GM23338 (cell line): ENCODE results near the gene TSC2. TPM values are rescaled to one million over a fixed set of nuclear protein-coding genes. Genes with fewer than 3 reads are reported as not detected.

Source experiments
- ATAC-seq: fragments of 200-7000 bp; cut with Tn5 transposase; 3 replicates; pipeline ENCODE4 v1.9.1; 2020
- DNase-seq: peaks from one replicate; pipeline ENCODE4 v3.0.0-alpha.2; 2015; ENCODE audit warnings: low spot score
- H2AFZ ChIP-seq: fragments of 200-600 bp; sonication (generic); 2 replicates; pipeline ENCODE4 v1.8.0; 2016; ENCODE audit warnings: antibody characterized with exemption, mild to moderate bottlenecking, moderate library complexity
- H3F3A ChIP-seq: fragments of 200-600 bp; sonication (generic); replicated peaks from 2 replicates; pipeline ENCODE4 v1.8.0; 2017; ENCODE audit warnings: antibody characterized with exemption, mixed run types, low read depth
- H3K27ac ChIP-seq: fragments of 200-600 bp; sonication (generic); 2 replicates; pipeline ENCODE4 v1.6.1; 2016; ENCODE audit warnings: low read depth
- H3K27me3 ChIP-seq: fragments of 200-600 bp; sonication (generic); 2 replicates; pipeline ENCODE4 v1.8.0; 2016; ENCODE audit warnings: mild to moderate bottlenecking, mixed run types, moderate library complexity; ENCODE audit not compliant: insufficient read depth
- H3K36me3 ChIP-seq: fragments of 200-600 bp; sonication (generic); 2 replicates; pipeline ENCODE4 v1.8.0; 2016; ENCODE audit warnings: mild to moderate bottlenecking; ENCODE audit not compliant: insufficient read depth
- H3K4me1 ChIP-seq: fragments of 200-600 bp; sonication (generic); 2 replicates; pipeline ENCODE4 v1.8.0; 2016; ENCODE audit warnings: mild to moderate bottlenecking, moderate library complexity; ENCODE audit not compliant: insufficient read depth
- H3K4me2 ChIP-seq: fragments of 200-600 bp; sonication (generic); 2 replicates; pipeline ENCODE4 v1.7.1; 2017; ENCODE audit warnings: mixed run types
- H3K4me3 ChIP-seq: fragments of 200-600 bp; sonication (generic); 2 replicates; pipeline ENCODE4 v1.6.1; 2016; ENCODE audit warnings: mixed run types
- H3K79me2 ChIP-seq: fragments of 200-600 bp; sonication (generic); replicated peaks from 2 replicates; pipeline ENCODE4 v1.8.0; 2017; ENCODE audit warnings: mild to moderate bottlenecking; ENCODE audit not compliant: insufficient read depth
- H3K9me2 ChIP-seq: fragments of 200-600 bp; sonication (generic); 2 replicates; pipeline ENCODE4 v1.8.0; 2017; ENCODE audit not compliant: insufficient read depth
- H4K20me1 ChIP-seq: fragments of 200-600 bp; sonication (generic); replicated peaks from 2 replicates; pipeline ENCODE4 v1.8.0; 2017; ENCODE audit warnings: mild to moderate bottlenecking; ENCODE audit not compliant: insufficient read depth
- H3K27ac Mint-ChIP-seq: 2 replicates; pipeline ENCODE4 v1.8.0; 2020; ENCODE audit warnings: inconsistent platforms, mild to moderate bottlenecking, moderate library complexity, mixed read lengths
- H3K27me3 Mint-ChIP-seq: 3 replicates; pipeline ENCODE4 v1.8.0; 2022; ENCODE audit warnings: low read depth, mild to moderate bottlenecking, moderate library complexity, mixed read lengths, inconsistent platforms; ENCODE audit not compliant: insufficient read depth, poor library complexity
- H3K36me3 Mint-ChIP-seq: 3 replicates; pipeline ENCODE4 v1.8.0; 2021; ENCODE audit warnings: low read depth, mild to moderate bottlenecking, inconsistent platforms, moderate library complexity, mixed read lengths
- H3K4me1 Mint-ChIP-seq: 3 replicates; pipeline ENCODE4 v1.8.0; 2020; ENCODE audit warnings: mild to moderate bottlenecking, inconsistent platforms, mixed read lengths
- H3K4me3 Mint-ChIP-seq: 3 replicates; pipeline ENCODE4 v1.8.0; 2021; ENCODE audit warnings: moderate library complexity, mild to moderate bottlenecking, inconsistent platforms, mixed read lengths
- H3K9me3 Mint-ChIP-seq: 3 replicates; pipeline ENCODE4 v1.8.0; 2020; ENCODE audit warnings: moderate library complexity, mild to moderate bottlenecking, inconsistent platforms, mixed read lengths
- CREB1 ChIP-seq: fragments of 250-450 bp; sonication (Bioruptor Pico); IDR thresholded peaks from 2 replicates; pipeline ENCODE4 v1.5.0; 2020; ENCODE audit warnings: low read depth, mild to moderate bottlenecking, moderate library complexity
- EZH2 ChIP-seq: fragments of 200-600 bp; sonication (generic); IDR thresholded peaks from one replicate; pipeline ENCODE4 v1.8.0; 2017; ENCODE audit warnings: antibody characterized with exemption, mild to moderate bottlenecking, low read depth; ENCODE audit not compliant: unreplicated experiment
- EZH2phosphoT487 ChIP-seq: fragments of 200-600 bp; sonication (generic); IDR thresholded peaks from one replicate; pipeline ENCODE4 v1.8.1; 2018; ENCODE audit warnings: antibody characterized with exemption; ENCODE audit not compliant: unreplicated experiment
- JUNB ChIP-seq: IDR thresholded peaks from one replicate; pipeline ENCODE4 v1.6.1; 2016; ENCODE audit warnings: antibody characterized with exemption; ENCODE audit not compliant: unreplicated experiment
- NANOG ChIP-seq: IDR thresholded peaks from 2 replicates; pipeline ENCODE4 v1.6.1; 2016; ENCODE audit warnings: antibody characterized with exemption, borderline replicate concordance
- POLR2AphosphoS5 ChIP-seq: IDR thresholded peaks from 2 replicates; pipeline ENCODE4 v1.6.1; 2016; ENCODE audit warnings: antibody characterized with exemption, low read depth
- REST ChIP-seq: IDR thresholded peaks from one replicate; pipeline ENCODE4 v1.6.1; 2018; ENCODE audit warnings: antibody characterized with exemption; ENCODE audit not compliant: unreplicated experiment
- STAT1 ChIP-seq: IDR thresholded peaks from one replicate; pipeline ENCODE4 v1.6.1; 2016; ENCODE audit warnings: antibody characterized with exemption; ENCODE audit not compliant: unreplicated experiment
- ZNF114 ChIP-seq: fragments of 250-450 bp; sonication (Bioruptor Pico); IDR thresholded peaks from 2 replicates; pipeline ENCODE4 v1.5.0; 2020; ENCODE audit warnings: mild to moderate bottlenecking, moderate library complexity
- ZNF331 ChIP-seq: fragments of 250-450 bp; sonication (Bioruptor Pico); IDR thresholded peaks from 2 replicates; pipeline ENCODE4 v1.5.0; 2020; ENCODE audit warnings: low read depth, mild to moderate bottlenecking, moderate library complexity
- ZNF462 ChIP-seq: fragments of 250-450 bp; sonication (Bioruptor Pico); IDR thresholded peaks from 2 replicates; pipeline ENCODE4 v1.5.0; 2020; ENCODE audit warnings: mild to moderate bottlenecking, moderate library complexity
- polyA plus RNA-seq: library from polyadenylated mRNA; unstranded; fragments of >200 nt; fragmentation: Nextera tagmentation; extraction: Ambion mirVana; gene quantifications from 2 replicates; pipeline ENCODE4 v1.2.1, GENCODE V29; 2016
- total RNA-seq: library from RNA; depleted of rRNA; stranded (reverse); fragments of >200 nt; shearing (Covaris generic); gene quantifications from 2 replicates; pipeline ENCODE4 v1.2.3, GENCODE V29; 2014
- TF ChIP-seq, protein P1 (sequence below), 2 experiments: fragments of 200-600 bp in 1 of 2; sonication (generic) in 1 of 2; conservative IDR thresholded peaks; 2 replicates each; pipeline versions ENCODE4 v1.5.1 to v1.6.1; 2016 to 2017; ENCODE audit warnings: antibody characterized with exemption in 2 of 2, low read depth in 2 of 2, mild to moderate bottlenecking in 2 of 2, moderate library complexity in 1 of 2
- TF ChIP-seq, protein P2 (sequence below): IDR thresholded peaks from 2 replicates; pipeline ENCODE4 v1.6.1; 2016; ENCODE audit warnings: antibody characterized with exemption

The TSC2 gene
- total and polyA plus RNA-seq, 2 experiments from 2014 or later: 40.5 to 93.0 TPM

DNA sequence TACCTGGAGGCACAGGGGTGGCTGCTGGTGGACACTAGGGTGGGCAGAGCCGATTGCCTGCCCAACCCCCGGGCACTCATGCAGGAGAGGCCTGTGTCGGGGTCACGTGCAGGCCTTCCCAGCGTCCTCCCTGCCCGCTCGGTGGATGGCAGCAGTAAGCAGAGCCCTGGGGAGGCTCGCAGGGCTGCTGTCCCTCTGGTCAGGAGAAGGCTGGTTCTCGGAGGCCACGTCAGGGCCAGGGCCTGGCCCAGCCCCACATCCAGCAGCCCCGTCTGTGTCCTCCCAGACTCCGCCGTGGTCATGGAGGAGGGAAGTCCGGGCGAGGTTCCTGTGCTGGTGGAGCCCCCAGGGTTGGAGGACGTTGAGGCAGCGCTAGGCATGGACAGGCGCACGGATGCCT lies 35.6 kb downstream of the TSC2 start:
- Histone ChIP-seq H3K4me1 (no peaks in the 10 kb centered on the region), H4K20me1 (no peaks in the 10 kb centered on the region), H3K4me3 (no peak overlapping the region), H3F3A (no peaks in the 10 kb centered on the region), H3K4me2 (no peak overlapping the region), H3K27ac (no peak overlapping the region), H3K79me2 (no peaks in the 10 kb centered on the region), H3K27me3 (no peaks in the 10 kb centered on the region), H3K36me3 (no peaks in the 10 kb centered on the region), H3K9me2 (no peaks in the 10 kb centered on the region), H2AFZ (no peak overlapping the region)
- Mint-ChIP-seq H3K27ac (no peak overlapping the region), H3K27me3 (peaks cover 5% of the 10 kb centered on the region), H3K4me1 (no peaks in the 10 kb centered on the region), H3K9me3 (no peaks in the 10 kb centered on the region), H3K4me3 (no peak overlapping the region), H3K36me3 (peaks cover 5% of the 10 kb centered on the region; the same call in 1 of the 3 replicates)
- TF ChIP-seq EZH2: no peak
- TF ChIP-seq STAT1: no peak
- no peak for TF ChIP-seq ZNF114 (CRISPR knock-in tag)
- TF ChIP-seq NANOG: no peak
- no peak for TF ChIP-seq ZNF331 (CRISPR knock-in tag)
- no peak for TF ChIP-seq EZH2phosphoT487
- no peak for TF ChIP-seq REST
- TF ChIP-seq, protein P1, sequence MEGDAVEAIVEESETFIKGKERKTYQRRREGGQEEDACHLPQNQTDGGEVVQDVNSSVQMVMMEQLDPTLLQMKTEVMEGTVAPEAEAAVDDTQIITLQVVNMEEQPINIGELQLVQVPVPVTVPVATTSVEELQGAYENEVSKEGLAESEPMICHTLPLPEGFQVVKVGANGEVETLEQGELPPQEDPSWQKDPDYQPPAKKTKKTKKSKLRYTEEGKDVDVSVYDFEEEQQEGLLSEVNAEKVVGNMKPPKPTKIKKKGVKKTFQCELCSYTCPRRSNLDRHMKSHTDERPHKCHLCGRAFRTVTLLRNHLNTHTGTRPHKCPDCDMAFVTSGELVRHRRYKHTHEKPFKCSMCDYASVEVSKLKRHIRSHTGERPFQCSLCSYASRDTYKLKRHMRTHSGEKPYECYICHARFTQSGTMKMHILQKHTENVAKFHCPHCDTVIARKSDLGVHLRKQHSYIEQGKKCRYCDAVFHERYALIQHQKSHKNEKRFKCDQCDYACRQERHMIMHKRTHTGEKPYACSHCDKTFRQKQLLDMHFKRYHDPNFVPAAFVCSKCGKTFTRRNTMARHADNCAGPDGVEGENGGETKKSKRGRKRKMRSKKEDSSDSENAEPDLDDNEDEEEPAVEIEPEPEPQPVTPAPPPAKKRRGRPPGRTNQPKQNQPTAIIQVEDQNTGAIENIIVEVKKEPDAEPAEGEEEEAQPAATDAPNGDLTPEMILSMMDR (conservative IDR thresholded peaks at IDR 0.05; ENCODE audit: low read depth in 2 of 2): no peak
- no peak for TF ChIP-seq JUNB
- no peak for TF ChIP-seq CREB1 (CRISPR knock-in tag)
- no peak for TF ChIP-seq POLR2AphosphoS5
- TF ChIP-seq, protein P2, sequence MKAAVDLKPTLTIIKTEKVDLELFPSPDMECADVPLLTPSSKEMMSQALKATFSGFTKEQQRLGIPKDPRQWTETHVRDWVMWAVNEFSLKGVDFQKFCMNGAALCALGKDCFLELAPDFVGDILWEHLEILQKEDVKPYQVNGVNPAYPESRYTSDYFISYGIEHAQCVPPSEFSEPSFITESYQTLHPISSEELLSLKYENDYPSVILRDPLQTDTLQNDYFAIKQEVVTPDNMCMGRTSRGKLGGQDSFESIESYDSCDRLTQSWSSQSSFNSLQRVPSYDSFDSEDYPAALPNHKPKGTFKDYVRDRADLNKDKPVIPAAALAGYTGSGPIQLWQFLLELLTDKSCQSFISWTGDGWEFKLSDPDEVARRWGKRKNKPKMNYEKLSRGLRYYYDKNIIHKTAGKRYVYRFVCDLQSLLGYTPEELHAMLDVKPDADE: no peak
- TF ChIP-seq ZNF462 (CRISPR knock-in tag): no peak
- no peak for DNase-seq
- ATAC-seq: no peak
